SKM-1 treated with dmso at 0.1 percent for 144 hours (cell line): ENCODE results near the gene AIFM1.

Experiments used
- DNase-seq: peaks from one replicate; lab custom pipeline; 2025; ENCODE audit not compliant: unreplicated experiment; lab: John Stamatoyannopoulos, UW

AIFM1 gene

DNA sequence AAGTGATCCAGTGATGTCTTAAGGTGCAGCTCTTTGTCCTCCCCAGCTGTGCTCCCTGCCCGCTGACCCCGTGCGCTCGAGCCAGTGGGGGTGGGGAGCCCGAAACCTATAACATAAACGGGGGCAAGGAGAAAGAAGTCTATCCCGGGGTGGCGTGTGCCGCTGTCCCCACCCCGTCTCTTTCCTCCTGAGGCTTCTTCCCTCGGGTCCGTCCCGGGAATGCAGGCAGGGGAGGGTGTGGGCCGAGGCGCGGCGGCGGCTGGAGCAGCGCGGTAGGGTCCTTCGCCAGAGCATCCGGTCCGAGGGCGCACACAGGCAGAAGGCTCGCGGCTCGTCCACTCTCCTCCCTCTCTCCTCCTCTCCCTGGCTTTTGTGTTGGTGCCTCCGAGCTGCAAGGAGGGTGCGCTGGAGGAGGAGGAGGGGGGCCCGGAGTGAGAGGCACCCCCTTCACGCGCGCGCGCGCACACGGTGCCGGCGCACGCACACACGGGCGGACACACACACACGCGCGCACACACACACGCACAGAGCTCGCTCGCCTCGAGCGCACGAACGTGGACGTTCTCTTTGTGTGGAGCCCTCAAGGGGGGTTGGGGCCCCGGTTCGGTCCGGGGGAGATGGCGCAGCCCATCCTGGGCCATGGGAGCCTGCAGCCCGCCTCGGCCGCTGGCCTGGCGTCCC, 5.9 kb upstream of the AIFM1 start, which contains the start of gene RAB33A:
TSS of gene RAB33A (plus strand) at position 517 of the 681 bp plus-strand sequence. CDS start at position 618, 101 bp downstream.
- DNase-seq: no peak

DNA sequence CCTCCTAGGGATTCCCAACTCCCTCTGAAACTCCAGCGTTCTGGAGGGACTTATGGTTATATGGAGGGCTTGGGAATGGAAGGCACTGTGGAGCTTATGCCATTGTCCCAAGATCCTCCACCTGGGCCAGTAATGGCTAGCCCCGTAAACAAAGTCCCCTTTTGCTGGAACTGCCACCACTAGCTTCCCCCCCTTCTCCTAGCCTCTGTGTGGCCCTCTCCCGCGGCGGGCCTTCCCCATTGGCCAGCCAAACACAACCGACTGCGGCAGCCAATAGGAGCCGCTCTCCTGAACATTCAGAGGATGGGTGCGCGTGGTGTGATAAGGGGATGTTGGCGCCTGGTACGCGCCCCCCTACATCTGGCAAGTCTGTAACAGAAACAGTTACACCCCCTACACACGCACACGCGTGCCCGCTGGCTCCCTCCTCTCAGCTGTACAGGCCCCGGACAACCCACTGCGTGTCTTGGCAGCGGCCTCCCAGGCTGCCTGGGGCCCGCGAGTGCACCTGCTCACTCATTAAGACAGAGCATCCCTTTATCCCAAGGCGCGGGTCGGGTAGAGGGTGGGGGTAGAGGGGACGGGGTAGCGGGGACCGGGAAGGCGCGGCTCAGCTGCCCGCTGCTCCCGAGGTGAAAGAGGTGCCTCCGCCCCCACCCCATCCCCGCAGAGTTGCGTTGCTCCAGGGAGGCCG, 5.3 kb upstream of the AIFM1 start:
- peak; percentile 44 for DNase-seq

DNA sequence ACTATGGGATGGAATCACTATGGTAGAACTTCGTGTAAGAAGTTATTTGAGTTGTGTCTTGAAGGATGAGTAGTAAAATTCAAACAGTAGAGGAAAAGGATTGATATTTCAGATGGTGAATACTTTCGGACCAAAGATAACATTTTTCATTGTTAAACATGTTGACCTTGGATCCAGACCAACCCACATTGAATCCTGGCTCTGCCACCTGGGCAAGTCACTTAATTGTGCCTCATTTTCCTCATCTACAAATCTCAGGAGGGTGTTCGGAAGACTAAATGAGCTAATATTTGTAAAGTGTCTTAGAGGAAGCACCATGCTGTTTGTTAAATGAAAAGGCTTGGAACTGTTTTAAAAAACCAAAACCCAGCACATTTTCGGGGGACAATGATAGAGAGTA, 1.4 kb upstream of the AIFM1 start:
- DNase-seq: no peak

DNA sequence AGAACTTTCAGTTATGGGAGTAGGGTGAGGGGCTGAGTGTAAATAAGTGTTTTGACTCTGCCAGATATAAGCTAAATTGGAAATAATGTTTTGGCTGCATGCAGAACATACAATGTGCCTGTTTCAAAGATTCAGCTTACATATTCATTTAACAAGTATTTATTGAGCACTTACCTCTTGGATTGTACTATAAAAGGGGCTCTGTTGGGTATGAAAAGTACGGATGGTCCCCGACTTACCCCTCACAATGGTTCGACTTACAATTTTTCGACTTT, 799 bp upstream of the AIFM1 start:
- no peak for DNase-seq

DNA sequence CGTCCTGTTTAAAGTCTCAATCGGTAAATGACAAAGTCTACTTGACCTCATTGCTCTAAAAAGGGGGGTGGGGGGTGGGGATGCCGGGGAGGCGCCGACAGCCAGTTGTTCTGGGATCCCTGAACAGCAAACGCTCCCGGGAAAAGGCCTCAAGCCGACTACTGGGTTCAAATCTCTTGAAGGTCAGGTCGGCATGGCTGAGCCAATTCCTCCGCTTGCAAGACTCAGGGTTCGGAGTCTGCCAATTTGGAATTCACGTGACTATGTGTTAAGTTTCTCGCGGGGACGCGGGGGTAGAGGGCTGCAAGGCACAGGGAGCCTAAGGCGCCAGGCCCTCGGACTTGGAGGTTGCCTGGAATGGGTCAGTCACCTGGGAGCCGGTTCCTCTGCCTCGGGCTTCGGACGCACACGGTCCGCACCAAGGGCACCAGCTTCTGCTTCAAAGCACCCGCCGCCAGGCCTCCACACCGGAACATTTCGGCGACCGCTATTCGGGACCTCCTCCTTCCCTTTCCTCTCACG, 399 bp downstream of the AIFM1 start:
- DNase-seq: no peak

DNA sequence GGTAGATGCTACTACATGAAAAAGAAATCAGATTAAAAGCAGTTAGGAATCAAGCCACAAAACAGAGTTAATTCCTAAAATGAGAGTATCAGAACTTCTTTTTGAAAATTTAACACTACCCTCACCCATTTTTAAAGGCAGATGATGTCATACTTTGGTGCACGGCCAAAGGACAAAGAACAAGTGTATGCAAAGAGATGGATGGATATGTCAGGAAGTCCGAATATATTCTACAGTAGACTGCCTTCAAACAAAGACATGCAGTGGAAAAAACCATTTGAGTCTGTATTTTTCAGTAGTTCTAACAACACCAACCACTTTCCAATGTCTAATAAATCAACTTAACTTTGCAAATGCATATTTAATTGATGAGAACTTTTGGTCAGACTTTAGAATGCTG, 2.2 kb downstream of the AIFM1 start:
- DNase-seq: no peak

DNA sequence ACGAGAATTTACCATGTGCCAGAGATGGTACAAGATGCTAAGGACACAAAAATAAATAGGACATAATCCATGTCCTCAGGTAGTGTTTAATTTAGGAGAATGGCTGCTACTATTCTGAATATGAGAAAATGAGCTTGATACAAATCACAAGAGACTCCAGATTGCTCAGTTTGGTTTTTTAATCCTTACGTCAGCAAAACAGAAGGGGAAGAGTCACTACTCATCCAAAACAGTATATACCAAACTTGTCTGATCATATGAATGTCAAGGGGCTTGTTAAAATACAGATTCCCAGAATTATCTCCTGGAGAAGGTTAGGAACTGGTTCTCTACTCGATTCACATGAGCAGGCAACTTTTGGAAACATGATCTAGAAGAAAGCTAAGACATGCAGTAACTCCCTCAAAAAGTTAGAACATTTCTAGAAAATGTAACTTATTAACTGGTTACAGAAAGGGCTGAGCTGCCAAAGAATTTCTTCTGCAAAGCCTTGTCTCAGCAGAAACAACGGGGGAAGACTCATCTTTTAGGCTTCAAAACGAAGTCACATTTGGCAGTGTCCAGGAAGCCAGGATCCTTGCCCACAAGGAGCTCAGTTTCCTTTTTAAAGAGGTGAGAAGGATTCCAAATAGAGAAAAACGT, 3.4 kb downstream of the AIFM1 start:
- DNase-seq: no peak

DNA sequence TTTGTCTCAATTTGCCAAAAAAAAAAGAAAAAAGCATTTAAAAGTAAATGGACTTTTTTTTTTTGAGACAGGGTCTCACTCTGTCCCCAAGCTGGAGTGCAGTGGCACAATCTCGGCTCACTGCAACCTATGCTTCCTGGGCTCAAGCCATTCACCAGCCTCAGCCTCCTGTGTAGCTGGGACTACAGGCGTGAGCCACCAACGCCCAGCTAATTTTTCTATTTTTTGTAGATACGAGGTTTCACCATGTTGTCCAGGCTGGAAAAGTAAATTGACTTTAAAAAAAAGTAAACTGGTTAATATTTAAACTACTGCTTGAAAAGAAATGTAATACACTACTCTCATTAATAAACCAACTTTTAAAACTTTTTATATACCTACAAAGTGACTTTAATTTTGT, 5.9 kb downstream of the AIFM1 start:
- DNase-seq: no peak

DNA sequence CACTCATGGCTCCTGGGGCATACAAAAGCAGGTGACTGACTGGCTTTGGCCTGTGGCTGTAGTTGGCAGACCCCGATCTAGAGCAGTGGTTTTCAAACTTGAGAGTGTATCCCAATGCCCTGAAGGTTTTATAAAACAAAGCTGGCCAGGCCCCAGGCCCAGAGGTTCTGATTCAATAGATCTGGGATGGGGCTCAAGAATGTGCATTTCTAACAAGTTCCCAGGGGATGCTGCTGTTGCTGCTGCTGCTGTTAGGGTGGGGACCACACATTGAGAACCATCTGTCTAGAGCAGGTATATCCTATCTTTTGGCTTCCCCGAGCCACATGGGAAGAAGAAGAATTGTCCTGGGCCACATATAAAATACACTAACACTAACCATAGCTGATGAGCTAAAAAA, 7.3 kb downstream of the AIFM1 start:
- no peak for DNase-seq

DNA sequence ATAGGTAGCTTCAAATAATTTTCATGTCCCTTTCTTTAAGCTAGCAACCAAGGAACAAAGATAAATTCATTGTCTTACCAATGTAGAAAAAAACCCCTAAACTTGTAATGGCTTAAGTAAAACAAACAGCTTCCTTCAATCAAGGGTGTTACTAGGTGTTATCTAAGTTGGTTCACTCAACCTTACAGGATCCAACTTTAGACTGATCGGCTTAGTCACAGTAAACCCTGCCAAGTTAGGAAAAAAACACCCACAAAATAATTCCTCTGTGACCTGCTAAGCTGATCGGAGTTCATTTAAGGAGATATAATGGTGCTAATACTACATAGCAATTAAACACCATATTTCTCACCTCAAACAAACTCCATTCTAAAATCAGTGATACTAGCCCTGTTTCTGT, 10.1 kb downstream of the AIFM1 start:
- DNase-seq: no peak

DNA sequence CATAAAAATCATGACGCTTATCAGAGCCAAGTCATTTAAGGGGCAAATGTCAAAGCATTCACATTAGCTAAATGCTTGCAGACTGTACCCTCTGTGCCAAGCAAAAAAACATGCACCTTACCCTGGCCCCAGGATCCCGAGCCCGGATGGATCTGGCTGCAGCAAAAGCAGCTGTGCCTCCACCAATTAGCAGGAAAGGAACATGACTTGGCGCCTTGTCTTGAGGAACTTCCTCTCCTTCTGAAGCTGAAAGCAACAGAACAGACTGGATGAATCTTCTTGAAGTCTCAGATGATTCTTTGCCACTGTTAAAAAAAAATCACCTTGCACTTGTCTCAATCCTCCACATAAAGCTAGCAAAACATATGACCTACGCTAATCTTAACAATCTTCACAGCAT, 18.0 kb downstream of the AIFM1 start:
- no peak for DNase-seq

DNA sequence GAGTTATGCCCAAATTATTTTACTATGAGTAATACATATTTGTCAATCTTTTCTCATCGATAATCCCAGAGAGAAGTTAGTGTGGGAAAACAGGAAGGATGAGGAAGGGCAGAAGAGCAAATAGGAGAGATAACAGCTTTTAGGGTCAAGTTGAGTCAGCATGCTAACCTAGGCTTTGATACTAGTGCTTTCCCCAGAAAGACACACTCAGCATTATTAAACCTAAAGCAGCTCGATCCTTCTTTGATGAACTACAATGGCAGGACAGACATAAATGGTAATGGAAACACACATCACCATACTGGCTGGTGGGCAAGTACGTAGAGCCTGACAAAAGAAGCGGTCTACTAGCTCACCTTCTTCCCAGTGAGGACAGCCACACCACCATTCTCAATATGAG, 20.5 kb downstream of the AIFM1 start:
- no peak for DNase-seq

DNA sequence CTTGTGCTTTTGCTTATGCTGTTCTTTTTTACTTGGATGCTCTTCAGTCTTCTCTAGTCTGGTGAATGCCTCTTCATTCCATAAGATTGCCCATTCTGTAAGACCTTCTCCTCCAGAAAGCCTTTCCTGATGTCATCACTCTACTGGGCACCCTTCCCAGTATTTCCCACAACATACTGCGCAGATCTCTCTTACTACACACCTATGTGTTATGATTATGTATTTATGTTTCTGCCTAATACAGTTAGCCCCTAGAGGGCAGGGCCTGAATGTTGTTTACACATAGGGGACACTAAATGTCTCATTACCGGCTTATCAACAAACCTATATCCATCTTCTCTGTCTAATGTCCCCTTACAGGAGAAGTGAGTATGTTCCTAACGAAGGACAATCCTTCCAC, 21.1 kb downstream of the AIFM1 start:
- no peak for DNase-seq

DNA sequence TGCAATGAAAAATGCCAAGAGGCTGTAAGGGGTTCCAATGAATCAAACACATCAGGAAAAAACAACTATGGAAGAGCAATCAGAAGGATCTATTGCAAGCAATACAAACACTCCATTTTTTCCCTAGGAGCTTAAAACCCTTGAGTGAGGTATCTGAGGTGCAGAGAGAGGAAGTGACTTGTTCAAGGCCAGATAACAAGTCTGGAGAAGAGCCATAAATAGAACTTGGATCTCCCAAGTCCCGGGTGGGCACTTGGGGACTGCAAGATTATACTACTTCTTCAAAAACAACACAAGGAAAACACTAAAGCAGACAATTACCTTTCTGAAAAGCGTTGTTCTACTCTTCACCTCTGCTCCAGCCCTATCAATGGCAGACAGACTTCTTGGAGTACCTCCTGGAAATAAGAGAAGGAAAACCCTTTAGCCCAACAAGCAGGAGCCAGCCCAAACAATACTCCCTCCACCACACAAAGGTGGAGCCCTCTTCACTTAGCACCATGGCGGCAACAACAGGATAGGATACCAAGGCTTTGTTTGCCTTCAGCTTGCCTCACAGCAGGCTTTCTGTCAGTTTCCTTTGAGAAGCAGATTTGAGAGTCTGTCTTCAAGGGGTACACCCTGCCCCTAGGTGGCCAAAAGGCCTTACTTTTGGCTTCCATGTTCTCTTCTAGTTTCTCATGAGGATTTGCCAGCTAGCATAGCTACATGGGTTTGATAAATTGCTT, 26.0 kb downstream of the AIFM1 start:
- no peak for DNase-seq

DNA sequence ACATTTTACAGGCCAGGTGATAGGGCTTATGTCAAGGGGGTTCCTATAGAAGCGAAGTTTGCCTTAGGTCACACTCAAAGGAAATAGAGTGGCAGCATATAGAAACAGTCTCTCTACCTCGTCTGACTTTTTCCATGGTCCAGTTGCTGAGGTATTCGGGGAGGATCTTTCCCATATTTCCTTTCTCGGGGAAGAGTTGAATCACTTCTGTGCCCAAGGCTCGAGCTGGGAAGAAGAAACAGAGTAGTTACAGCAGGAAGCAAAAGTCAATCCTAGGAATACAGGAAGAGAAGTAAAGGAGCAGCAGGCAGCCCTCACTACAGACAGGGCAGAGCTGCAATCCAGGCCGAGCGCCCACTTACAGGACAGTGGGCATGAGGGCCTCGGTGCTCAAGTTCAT, 28.7 kb downstream of the AIFM1 start:
- no peak for DNase-seq

DNA sequence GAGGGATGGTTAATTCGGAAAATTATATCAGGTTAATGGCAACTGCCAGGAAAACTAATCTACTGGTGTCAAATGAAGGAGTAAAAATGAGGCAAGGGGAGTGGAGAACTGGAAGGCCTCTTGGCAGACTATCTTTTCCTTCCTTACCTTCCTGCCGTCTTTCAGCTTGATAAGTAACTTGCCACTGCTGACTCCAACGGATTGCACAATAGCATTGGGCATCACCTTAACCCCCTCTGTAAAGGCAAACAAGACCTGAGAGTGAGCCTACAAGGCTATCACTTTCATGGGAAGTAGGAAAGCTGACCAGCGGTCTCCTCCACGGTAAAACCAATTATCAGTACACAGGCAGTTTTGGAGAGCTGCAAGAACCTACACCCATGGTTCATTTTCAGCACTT, 29.1 kb downstream of the AIFM1 start:
- DNase-seq: no peak

DNA sequence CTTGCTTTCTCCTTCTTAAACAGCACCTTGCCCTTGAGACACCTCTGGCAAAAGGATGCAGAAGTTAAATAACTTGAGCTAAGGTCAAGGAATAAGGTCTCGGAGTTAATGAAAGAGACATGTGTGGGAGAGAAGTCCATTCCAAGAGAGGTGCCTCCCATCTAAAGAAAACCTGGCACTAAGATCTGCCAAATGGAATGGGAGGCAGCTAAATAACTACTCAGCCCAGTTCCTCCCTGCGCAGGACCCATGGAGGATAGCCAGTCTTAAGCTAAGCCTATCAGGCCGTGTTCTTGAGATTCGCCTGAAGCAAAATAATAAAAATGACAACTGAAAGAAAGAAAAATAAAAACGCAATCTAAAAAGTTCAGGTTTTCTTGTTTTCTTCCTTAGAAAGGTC, 34.7 kb downstream of the AIFM1 start:
- no peak for DNase-seq

DNA sequence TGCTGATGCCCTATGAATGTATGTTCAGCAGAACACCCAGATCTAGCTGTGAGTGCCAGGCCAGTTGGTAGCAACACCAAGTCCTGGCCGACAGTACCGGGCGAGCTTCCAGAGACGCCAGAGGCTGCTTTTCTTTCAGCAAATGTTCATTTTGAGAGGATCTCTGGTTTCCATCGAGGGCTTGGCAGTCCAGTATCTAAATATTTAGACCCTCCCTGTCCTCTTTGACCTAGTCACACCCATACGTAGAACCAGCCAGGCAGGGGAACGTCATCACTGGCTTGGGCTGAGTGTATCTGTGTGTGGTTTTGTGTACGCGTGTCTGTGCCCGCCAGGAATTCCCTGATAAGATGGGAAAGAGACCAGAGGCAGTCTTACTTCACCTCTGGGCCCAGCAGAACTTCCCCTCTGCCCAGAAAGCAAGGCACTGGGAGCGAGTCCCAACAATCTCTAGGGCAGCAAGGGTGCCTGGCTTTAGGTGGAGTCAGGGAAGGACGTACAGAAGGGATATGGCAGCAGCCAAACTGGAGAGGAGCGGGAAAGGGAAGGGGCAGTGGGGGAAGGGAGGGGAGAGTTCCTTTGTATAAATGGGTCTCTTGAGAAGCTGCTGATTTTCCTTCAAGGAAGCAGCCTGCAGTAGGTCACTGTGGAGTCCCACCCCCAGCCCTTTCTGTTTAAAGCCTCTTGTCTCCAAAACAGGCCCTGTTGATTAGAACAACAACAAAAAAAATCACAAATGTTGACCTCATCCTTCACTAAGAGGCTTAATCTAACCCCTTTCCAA, 40.4 kb downstream of the AIFM1 start:
- no peak for DNase-seq

DNA sequence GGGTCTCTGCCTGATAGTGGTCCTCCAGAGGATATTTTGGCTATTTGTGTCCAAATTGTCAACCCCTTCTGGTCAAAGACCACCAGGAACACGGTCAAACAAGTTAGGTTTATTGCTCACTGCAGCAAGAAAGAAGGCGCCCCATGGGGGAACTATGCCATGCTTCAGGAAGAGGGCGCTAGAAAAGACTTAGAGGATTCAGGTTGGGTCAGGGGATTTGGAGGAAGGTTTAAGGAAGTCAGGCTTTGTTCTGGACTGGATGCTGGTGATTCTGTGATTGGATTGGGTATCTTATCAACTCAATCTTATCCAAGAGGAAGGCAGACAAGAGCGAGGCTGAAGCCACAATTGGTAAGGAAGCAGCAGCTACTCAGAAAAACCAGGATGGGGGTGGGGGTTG, 41.1 kb downstream of the AIFM1 start:
- no peak for DNase-seq

DNA sequence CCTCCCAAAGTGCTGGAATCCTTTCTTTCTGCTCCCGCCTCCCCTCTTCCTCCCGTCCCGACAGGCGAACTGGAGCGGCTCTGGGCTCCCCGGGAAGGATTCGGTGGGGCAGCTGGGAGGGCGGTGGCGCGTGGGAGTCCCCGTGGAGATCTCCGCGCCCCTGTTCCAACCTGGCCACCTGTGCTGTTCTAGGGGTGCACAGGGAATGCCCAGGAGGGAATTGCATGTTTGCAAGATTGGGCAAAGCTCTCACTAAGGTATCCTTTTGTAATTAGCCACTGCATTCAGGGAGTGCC, 44.2 kb downstream of the AIFM1 start:
- no peak for DNase-seq
